Stimulated activated CD8-positive, alpha-beta memory T cell treated with anti-CD3 and anti-CD28 coated beads, Interleukin-7, amount 100 ng/mL, for 48 hours (primary cell): Measurements from ENCODE around the gene PLCB2.

Source experiments
- DNase-seq, 2 donors: peaks; one replicate each; pipeline ENCODE4 v3.0.0-alpha.2; 2020; ENCODE audit warnings: low read depth in 1 of 2; ENCODE audit errors: extremely low read depth in 1 of 2

Gene PLCB2

GRCh38 chr15:40239404-40239692 is 68.4 kb downstream of the PLCB2 start:
- DNase-seq = no peak

GRCh38 chr15:40238532-40239403 is 69.0 kb downstream of the PLCB2 start, which contains the start of gene PAK6:
Gene PAK6 (plus strand): TSS chr15:40239063. CDS start chr15:40264786, 25,723 bp downstream.
- DNase-seq = peak in 1 of 2 donors; percentile 28
